NCI-H2081 treated with DMSO at 0.1 percent for 48 hours (cell line): ENCODE measurements around the gene DHRS7.

Experiments
- DNase-seq: peaks from one replicate; lab custom pipeline; 2025; lab: John Stamatoyannopoulos, UW

DHRS7 gene

GRCh38 chr14:60164712-60165546, at the start of gene DHRS7:
Gene DHRS7 (minus strand): TSS chr14:60165398. CDS start chr14:60165309, 89 bp downstream.
- no peak for DNase-seq

- DNase-seq, result no peak
These were observed 49.4 kb upstream of the DHRS7 start for GRCh38 chr14:60214415-60215126.

GRCh38 chr14:60214003-60214402, 48.8 kb upstream of the DHRS7 start:
- DNase-seq, result no peak

GRCh38 chr14:60212503-60213371, 47.5 kb upstream of the DHRS7 start:
- DNase-seq, result no peak

- DNase-seq, result no peak
These were observed 46.0 kb upstream of the DHRS7 start for GRCh38 chr14:60211153-60211552.

- DNase-seq, result no peak
These were observed 45.5 kb upstream of the DHRS7 start for GRCh38 chr14:60210703-60211102.

- no peak for DNase-seq
These were observed 41.8 kb upstream of the DHRS7 start for GRCh38 chr14:60206837-60207533.

- no peak for DNase-seq
These were observed 41.1 kb upstream of the DHRS7 start for GRCh38 chr14:60206249-60206670.

- DNase-seq, result no peak
These were observed 39.9 kb upstream of the DHRS7 start for GRCh38 chr14:60204843-60205774.

- no peak for DNase-seq
These were observed 39.1 kb upstream of the DHRS7 start for GRCh38 chr14:60204104-60204842.

- no peak for DNase-seq
These were observed 34.1 kb upstream of the DHRS7 start for GRCh38 chr14:60199321-60199720.

GRCh38 chr14:60197629-60198303, 32.6 kb upstream of the DHRS7 start:
- DNase-seq, result no peak

GRCh38 chr14:60196291-60196690, 31.1 kb upstream of the DHRS7 start:
- DNase-seq, result no peak

GRCh38 chr14:60195179-60195810, 30.1 kb upstream of the DHRS7 start:
- DNase-seq, result no peak

- DNase-seq, result no peak
These were observed 25.0 kb upstream of the DHRS7 start for GRCh38 chr14:60189923-60190840.

GRCh38 chr14:60188696-60189095, 23.5 kb upstream of the DHRS7 start:
- DNase-seq, result no peak

- DNase-seq, result no peak
These were observed 22.9 kb upstream of the DHRS7 start for GRCh38 chr14:60188115-60188514.
